ENCODE results near the gene DTX4.

Gene DTX4

GRCh38 chr11:59192446-59193020 is 20.6 kb downstream of the DTX4 start:
- no peak for DNase-seq

DNA sequence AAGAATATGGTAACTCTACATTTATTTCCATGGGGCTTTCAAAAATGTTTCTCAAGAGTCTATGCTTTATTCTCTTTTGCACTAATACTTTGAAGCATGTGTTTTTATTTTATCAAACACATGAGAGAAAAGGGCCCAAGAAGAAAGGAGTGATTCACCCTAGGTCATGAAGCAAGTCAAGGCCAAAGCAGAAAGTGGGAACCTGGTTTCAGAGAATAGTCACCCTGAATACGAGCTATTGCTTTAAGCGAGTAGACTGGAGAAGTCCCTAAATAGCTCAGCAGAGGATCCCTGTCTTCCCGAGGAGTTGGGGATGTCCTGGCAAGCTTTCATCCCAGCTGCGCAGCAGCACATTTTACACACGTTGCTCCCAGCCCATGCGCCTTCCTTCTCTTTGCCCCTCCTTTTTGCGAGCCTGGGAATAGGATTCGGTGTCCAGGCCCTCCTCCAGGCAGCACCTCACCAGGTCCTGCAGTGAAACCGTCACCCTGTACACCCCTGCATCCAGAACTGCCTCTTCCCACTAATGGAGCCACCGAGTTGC is 21.7 kb downstream of the DTX4 start:
- DNase-seq = no peak

DNA sequence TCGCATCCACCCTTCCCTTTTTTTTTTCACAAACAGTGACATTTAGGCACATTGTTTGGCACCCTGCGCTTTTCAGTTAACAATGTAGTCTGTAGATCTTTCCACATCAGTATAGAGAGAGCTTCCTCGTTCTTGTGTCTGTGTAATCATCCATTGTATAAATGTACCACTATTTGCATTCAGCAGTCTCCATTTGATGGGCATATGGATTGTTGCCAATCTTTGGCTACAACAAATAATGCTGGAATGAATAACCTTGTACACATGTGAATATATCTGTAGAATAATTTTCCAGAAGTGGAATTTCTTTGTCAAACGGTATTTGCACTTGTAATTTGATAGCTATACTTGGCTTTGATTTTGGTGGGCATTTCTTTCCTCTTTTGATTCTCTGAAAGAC is 23.7 kb downstream of the DTX4 start:
- no peak for DNase-seq

GRCh38 chr11:59196777-59197176 is 24.8 kb downstream of the DTX4 start:
- DNase-seq = no peak

- no peak for DNase-seq
These were observed 26.1 kb downstream of the DTX4 start for GRCh38 chr11:59197991-59198390.

DNA sequence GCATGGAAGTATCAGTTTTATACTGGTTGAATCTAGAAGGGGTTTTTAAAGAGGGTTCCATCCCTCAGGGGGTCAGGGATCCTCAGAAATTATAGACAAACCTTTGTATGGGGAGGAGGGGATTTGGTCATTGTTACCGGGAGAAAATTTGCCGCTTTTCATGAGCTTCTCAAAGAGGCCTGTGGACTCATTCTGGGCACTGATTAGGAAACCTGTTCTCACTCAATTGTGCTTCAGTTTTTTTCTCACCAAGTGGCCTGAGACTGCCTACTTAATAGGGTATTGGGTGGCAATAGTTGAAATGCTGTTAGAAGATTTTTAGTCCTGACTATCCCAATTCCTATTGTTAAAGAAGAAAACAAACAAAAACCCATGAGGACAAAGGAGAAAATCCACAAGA is 26.8 kb downstream of the DTX4 start:
- no peak for DNase-seq

DNA sequence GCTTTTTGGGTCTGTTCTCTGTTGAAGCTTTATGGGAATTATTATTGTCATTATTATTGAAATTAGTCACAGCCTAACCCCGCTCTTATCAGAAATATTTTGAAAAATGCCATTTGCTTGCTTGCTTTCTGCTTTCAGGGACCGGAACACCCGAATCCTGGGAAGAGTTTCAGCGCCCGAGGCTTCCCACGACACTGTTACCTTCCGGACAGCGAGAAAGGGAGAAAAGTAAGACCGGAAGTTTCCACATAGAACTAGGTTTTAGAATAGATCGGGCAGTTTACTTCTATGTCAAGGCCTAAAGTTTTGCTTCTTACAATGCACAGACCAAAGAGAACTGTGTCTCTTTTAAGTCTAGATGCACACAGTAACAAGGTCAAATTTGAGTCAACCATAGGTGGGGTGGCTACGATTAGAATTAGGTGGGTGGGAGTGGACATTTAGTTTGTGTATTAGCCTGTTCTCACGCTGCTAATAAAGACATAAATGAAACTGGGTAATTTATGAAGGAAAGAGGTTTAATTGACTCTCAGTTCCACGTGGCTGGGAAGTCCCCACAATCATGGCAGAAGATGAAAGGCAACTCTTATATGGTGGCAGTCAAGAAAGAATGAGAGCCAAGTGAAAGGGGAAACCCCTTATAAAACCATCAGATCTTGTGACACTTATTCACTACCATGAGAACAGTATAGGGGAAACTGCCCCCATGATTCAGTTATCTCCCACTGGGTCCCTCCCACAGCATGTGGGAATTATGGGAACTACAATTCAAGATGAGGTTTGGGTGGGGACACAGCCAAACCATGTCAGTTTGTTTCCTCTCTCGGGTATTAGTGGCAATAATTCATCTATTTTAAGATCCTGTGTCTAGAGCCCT is 27.9 kb downstream of the DTX4 start:
- no peak for DNase-seq

DNA sequence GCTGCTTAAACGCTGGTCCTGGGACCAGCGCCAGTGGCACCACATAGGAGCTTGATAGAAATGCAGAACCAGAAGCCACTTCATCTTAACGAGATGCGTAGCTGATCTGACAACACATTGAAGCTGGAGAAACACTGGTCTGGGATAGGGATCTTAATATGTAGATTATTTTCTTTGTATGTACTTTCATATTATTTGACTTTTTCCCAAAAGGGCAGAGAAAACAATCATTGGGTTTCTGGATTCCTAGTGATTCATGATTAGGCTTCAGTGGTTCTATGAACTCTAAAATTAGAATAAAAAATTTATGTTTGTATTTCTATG is 28.5 kb downstream of the DTX4 start:
- DNase-seq = no peak

- no peak for DNase-seq
These were observed 29.4 kb downstream of the DTX4 start for GRCh38 chr11:59201353-59201752.

DNA sequence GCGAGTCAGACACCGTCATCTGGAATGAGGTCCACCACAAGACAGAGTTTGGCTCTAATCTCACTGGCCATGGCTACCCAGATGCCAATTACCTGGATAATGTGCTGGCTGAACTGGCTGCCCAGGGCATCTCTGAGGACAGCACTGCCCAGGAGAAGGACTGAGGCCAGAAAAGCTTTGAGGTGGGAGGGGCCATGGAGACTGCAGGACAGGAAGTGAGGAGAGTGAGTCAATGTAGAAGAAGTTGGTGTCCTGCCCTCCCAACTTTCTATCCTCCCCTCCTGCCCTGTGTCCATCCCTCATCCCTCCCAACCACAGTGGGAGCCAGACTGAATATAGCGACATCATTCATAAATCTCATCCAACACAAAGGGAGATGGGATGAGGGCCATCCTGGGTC is 32.8 kb downstream of the DTX4 start:
- DNase-seq = no peak

DNA sequence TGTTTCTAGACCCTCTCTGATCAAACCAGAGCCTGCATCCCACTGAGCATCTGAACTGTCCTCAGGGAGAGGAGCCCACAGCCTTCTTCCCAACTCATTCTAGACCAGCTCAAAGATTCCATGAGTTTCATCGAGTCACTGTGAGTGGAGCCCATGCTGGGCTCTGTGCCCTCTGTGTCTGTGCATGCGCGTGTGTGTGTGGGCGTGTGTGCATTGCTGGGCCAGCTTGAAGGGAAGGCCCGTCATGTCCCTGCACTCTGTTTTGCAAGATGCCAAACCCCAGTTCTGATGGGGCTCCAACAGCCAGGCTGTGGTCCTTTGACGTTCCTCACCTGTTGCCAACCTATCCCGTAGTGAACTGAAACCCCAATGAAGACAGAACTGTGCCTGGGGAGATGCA is 33.7 kb downstream of the DTX4 start:
- no peak for DNase-seq

GRCh38 chr11:59206635-59207034 is 34.7 kb downstream of the DTX4 start:
- DNase-seq = peak in 1 of 2 experiments; percentile 14

GRCh38 chr11:59207988-59208451 is 36.1 kb downstream of the DTX4 start:
- no peak for DNase-seq

DNA sequence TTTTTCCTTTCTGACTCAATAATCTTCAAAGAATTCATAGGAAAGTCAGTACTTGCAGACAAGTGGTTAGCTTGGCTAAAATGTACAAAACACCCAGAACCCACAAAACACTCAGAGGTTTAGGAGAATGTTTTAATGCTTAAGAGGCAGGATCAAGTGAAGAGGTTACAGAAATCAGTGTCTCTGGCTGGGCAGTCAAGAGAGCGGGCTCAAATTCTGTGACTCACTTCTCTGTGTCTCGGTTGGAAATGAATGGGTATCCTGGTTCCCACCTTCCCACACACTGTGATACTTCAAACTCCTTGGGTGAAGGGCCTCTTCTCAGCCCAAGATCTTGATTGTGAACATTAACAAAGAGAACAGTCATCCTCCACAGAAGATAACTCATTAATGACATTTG is 37.0 kb downstream of the DTX4 start:
- no peak for DNase-seq

- DNase-seq = no peak
These were observed 40.3 kb downstream of the DTX4 start for GRCh38 chr11:59212222-59212621.

- no peak for DNase-seq
These were observed 41.1 kb downstream of the DTX4 start, which contains the start of gene MPEG1 for GRCh38 chr11:59212744-59213631. TSS of gene MPEG1 (minus strand) at chr11:59212927. CDS start at chr11:59212865, 62 bp downstream.

DNA sequence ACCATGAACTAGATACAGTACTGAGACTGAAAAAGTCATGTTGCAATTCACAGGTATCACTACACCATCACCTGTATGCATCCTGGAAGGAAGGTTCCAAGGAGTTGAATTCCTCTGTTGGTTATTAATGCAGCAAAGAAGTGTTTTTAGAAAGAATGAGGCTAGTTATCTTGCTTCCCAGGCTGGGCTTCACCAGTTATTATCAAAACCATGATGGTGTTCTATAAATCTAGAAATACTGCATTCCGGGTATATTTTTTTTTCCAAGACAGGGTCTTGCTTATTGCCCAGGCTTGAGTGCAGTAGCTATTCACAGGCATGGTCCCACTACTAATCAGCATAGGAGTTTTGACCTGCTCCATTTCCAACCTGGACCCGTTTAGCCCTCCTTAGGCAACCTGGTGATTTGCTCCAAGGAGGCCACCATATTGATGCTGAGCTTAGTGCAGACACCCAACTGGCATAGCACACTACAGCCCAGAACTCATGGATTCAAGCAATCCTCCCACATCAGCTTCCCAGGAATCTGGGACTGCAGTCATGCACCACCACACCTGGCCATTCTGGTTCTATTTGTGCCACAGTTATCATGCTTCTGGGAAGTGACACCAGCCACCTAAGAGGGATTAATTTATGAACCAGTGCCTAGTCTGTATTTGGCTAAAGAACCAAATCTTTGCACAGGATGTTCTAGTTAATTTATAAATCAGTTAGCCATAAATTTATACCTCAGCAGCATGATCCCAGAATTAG is 42.4 kb downstream of the DTX4 start:
- no peak for DNase-seq

DNA sequence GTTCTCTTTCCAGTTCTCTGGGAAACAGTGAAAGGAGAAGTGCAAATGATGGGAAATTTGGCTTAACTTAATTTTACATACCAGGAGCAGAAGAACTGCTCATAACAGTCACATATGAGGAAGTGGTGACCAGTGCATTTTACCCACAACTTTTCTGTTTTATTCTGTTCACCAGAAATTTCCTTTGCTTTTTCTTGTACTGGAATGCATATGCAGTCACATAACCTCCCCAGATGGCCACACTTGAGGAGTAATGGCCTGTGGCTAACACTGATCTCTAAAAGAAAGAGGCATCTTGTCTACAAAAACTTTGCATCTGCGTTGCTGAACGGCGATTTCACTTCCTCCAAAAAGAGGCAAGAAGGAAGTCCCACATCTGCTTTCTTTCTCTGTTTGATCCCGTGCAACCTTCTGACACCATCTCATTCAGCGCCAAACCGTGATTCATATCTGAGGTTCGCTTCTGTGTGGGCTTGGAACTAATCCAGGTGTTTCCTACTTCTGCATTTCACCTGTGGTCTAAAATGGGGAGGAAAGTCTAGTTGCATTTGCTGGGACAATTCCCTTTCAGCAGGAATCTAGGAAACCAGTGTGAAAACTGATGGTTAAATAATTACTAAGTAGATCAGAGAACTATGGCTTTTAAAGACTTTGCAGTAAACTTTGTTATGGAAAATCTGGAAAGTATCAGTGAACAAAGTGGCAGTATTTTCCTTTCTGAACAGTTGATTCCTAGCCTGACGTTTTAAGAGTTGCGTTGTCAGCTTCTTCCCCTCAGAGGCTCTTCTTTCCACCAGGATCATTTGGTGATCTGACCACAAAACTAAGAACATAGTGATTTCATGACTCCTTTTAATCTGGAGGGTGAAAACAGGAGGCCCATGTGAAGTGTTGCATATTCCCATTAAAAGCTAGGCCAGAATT is 45.0 kb downstream of the DTX4 start:
- no peak for DNase-seq

- DNase-seq = no peak
These were observed 46.4 kb downstream of the DTX4 start for GRCh38 chr11:59218319-59218718.

GRCh38 chr11:59218893-59219292 is 47.0 kb downstream of the DTX4 start:
- DNase-seq = no peak

- no peak for DNase-seq
These were observed 47.9 kb downstream of the DTX4 start for GRCh38 chr11:59219836-59220235.
